Prostate gland (tissue), 2 donors: ENCODE results near the gene RAB29. TPM values are rescaled to one million over a fixed set of nuclear protein-coding genes. Genes with fewer than 3 reads are reported as not detected.

Source experiments
- DNase-seq: peaks from one replicate; pipeline ENCODE4 v3.0.0-alpha.2; 2019; ENCODE audit warnings: low spot score
- H3K27ac ChIP-seq, 2 donors: fragments of 200-600 bp; sonication (generic); 2 replicates each; pipeline ENCODE4 v1.5.1; 2017 to 2019
- H3K27me3 ChIP-seq: fragments of 200-600 bp; sonication (generic); replicated peaks from 2 replicates; pipeline ENCODE4 v1.5.1; 2019; ENCODE audit not compliant: insufficient read depth
- H3K36me3 ChIP-seq, 2 donors: fragments of 200-600 bp; sonication (generic); 1 replicate in 1 of 2; 2 replicates in 1 of 2; pipeline versions ENCODE4 v1.5.1 to v1.8.1; 2017 to 2019
- H3K4me1 ChIP-seq: fragments of 200-600 bp; sonication (generic); replicated peaks from 2 replicates; pipeline ENCODE4 v1.5.1; 2019
- H3K4me3 ChIP-seq, 2 donors: fragments of 200-600 bp; sonication (generic); 2 replicates each; pipeline ENCODE4 v1.5.1; 2017 to 2019
- H3K9me3 ChIP-seq: fragments of 200-600 bp; sonication (generic); 2 replicates; pipeline ENCODE4 v1.5.1; 2017
- CTCF ChIP-seq, 4 experiments: fragments of 200-600 bp in 2 of 4; fragments of 450-650 bp in 2 of 4; sonication (generic) in 2 of 4; IDR thresholded peaks; 1 replicate in 3 of 4; 2 replicates in 1 of 4; pipeline ENCODE4 v1.5.1; 2016 to 2019; ENCODE audit warnings: antibody characterized with exemption in 4 of 4, mild to moderate bottlenecking in 2 of 4, moderate library complexity in 2 of 4
- POLR2A ChIP-seq: fragments of 450-650 bp; IDR thresholded peaks from one replicate; pipeline ENCODE4 v1.6.1; 2016; ENCODE audit warnings: antibody characterized with exemption, mild to moderate bottlenecking
- POLR2AphosphoS5 ChIP-seq: sonication (generic); formaldehyde crosslinking; IDR thresholded peaks from one replicate; pipeline ENCODE4 v1.6.1; 2017; ENCODE audit warnings: antibody characterized with exemption
- WGBS: methylation state at CpG from one replicate; pipeline ENCODE4 v1.1.5; 2018; 5-methylcytosine and 5-hydroxymethylcytosine counted together
- intact Hi-C: fragments of 100-400 bp; cut with DNase I; formaldehyde crosslinking; loops from one replicate; pipeline ENCODE4 v1.14.2; 2022
- total RNA-seq, 2 donors: library from RNA; depleted of rRNA; stranded (reverse); fragments of >200 nt; gene quantifications; one replicate each; pipeline ENCODE4 v1.1.0, GENCODE V29; 2016

The RAB29 gene
- total RNA-seq, 2 donors from 2014 or later, result 18.6 to 36.7 TPM

GRCh38 chr1:205774198-205775014 is 876 bp downstream of the RAB29 start:
- no peak for DNase-seq
- 33% methylated on average over 23 of the region's 36 CpGs for WGBS
- intact Hi-C loops, result no loop called here
- no peaks in the 10 kb centered on the region for H3K27me3 ChIP-seq
- peak overlapping the region; percentile 58 to 66 for H3K27ac ChIP-seq
- H3K9me3 ChIP-seq, result no peaks in the 10 kb centered on the region
- no peaks in the 10 kb centered on the region for H3K4me1 ChIP-seq
- TF ChIP-seq POLR2A, result no peak
- no peak for TF ChIP-seq POLR2AphosphoS5
- no peak for TF ChIP-seq CTCF (IDR thresholded peaks at IDR 0.05)
- H3K4me3 ChIP-seq, result peak overlapping the region; percentile 67 to 80
- H3K36me3 ChIP-seq, result no peaks in the 10 kb centered on the region

- intact Hi-C loops, result no loop called here
- 88% methylated on average over 2 of the region's 2 CpGs for WGBS
- H3K27me3 ChIP-seq, result no peaks in the 10 kb centered on the region
- H3K9me3 ChIP-seq, result no peaks in the 10 kb centered on the region
- TF ChIP-seq CTCF (IDR thresholded peaks at IDR 0.05) (no peak), POLR2A (no peak), POLR2AphosphoS5 (no peak)
- H3K36me3 ChIP-seq, result no peaks in the 10 kb centered on the region
- H3K4me3 ChIP-seq, result no peak overlapping the region
- no peak overlapping the region for H3K27ac ChIP-seq
- no peaks in the 10 kb centered on the region for H3K4me1 ChIP-seq
- DNase-seq, result no peak
Measured at GRCh38 chr1:205772607-205773032, 2.7 kb downstream of the RAB29 start.

- Histone ChIP-seq H3K9me3 (no peaks in the 10 kb centered on the region), H3K36me3 (no peaks in the 10 kb centered on the region), H3K27me3 (no peaks in the 10 kb centered on the region), H3K4me3 (no peak overlapping the region), H3K27ac (peak overlapping the region; percentile 13 to 47), H3K4me1 (no peaks in the 10 kb centered on the region)
- TF ChIP-seq CTCF (IDR thresholded peaks at IDR 0.05), result no peak
- peak; percentile 83 for TF ChIP-seq POLR2AphosphoS5
- no peak for TF ChIP-seq POLR2A
- DNase-seq, result peak; percentile 72
- 48% methylated on average over 4 of the region's 4 CpGs for WGBS
- intact Hi-C loops, result no loop called here
Measured at GRCh38 chr1:205770618-205771017, 4.7 kb downstream of the RAB29 start.

GRCh38 chr1:205769641-205770365 is 5.5 kb downstream of the RAB29 start:
- DNase-seq, result no peak
- Histone ChIP-seq H3K4me3 (no peak overlapping the region), H3K27ac (peak overlapping the region; percentile 13 to 47), H3K27me3 (no peaks in the 10 kb centered on the region), H3K4me1 (no peaks in the 10 kb centered on the region), H3K36me3 (no peaks in the 10 kb centered on the region), H3K9me3 (no peaks in the 10 kb centered on the region)
- TF ChIP-seq POLR2A (no peak), POLR2AphosphoS5 (no peak), CTCF (IDR thresholded peaks at IDR 0.05) (no peak)
- intact Hi-C loops, result no loop called here
- WGBS, result 73% methylated on average over 8 of the region's 8 CpGs
